Activated CD4-positive, alpha-beta T cell treated with anti-CD3 and anti-CD28 coated beads, Interleukin-2, amount 10 ng/mL, durations not matched to agents 7 days and 5 days (primary cell): Measurements from ENCODE around the gene FUT1. TPM values are rescaled to one million over a fixed set of nuclear protein-coding genes. Genes with fewer than 3 reads are reported as not detected.
A peak's percentile ranks its signal among the peaks of the same experiment; 100 is the strongest.

Experiments used
- CTCF ChIA-PET: fragments of 350-600 bp; sonication (Branson Sonifier 250); formaldehyde crosslinking; loops from one replicate; lab custom pipeline; 2021; ENCODE audit warnings: antibody characterized with exemption; lab: Charles Lee
- POLR2A ChIA-PET: fragments of 350-600 bp; sonication (Branson Sonifier 250); formaldehyde crosslinking; loops from one replicate; lab custom pipeline; 2021; ENCODE audit warnings: antibody characterized with exemption; lab: Charles Lee
- DNase-seq: peaks from one replicate; pipeline ENCODE4 v3.0.0-alpha.2; 2020
- H3K27ac Mint-ChIP-seq: one replicate; pipeline ENCODE4 v1.8.0; 2021; ENCODE audit warnings: mild to moderate bottlenecking, moderate library complexity, mixed read lengths
- H3K27me3 Mint-ChIP-seq: one replicate; pipeline ENCODE4 v1.8.0; 2021; ENCODE audit warnings: mixed read lengths
- H3K36me3 Mint-ChIP-seq: one replicate; pipeline ENCODE4 v1.8.0; 2021; ENCODE audit warnings: low read depth, mixed read lengths
- H3K4me1 Mint-ChIP-seq: one replicate; pipeline ENCODE4 v1.8.0; 2021; ENCODE audit warnings: mixed read lengths
- H3K4me3 Mint-ChIP-seq: one replicate; pipeline ENCODE4 v1.8.0; 2021; ENCODE audit warnings: mild to moderate bottlenecking, moderate library complexity, mixed read lengths
- H3K9me3 Mint-ChIP-seq: one replicate; pipeline ENCODE4 v1.8.0; 2021; ENCODE audit warnings: mixed read lengths
- total RNA-seq, 2 experiments: library from RNA; stranded (reverse); gene quantifications; one replicate each; pipeline ENCODE4 v1.2.3, GENCODE V29; 2021

Gene FUT1
- total RNA-seq, 2 experiments from 2014 or later, result 0.10 to 0.23 TPM

DNA sequence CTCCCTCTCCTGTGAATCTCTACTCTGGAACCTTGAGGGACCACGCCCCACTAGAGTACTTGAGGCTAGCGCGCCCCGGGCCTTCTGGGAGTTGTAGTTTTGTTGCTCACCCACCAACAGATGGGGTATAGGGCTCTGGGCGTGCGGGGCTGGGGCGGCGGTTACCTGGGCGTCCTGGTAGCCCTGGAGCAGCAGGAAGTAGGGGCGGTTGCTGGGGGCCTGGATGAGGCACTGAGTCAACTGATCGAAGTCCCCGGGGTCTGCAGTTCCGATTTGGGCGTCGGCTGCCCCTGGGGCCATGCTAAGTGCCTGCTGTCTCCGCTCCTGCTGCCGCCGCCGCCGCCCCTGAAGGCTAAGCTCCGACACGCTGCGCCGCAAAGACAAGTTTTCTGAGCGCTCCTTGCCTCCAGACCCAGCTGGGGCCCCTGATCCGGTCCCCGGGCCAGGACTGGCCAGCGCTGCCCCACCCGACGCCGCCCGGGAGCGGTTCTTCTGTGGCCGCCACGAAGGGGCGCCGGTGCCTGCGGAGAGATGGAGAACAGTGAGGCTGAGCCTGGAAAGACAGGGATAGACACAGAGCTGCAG is 17.3 kb downstream of the FUT1 start:
- H3K36me3 Mint-ChIP-seq, result peaks cover 5% of the 10 kb centered on the region
- H3K27me3 Mint-ChIP-seq, result peaks cover 4% of the 10 kb centered on the region
- ChIA-PET CTCF (interaction anchor here (0.6 kb wide), 1 partner anchor 258 kb away, joined by 4 read pairs; no protein-coding TSS in a partner anchor), POLR2A (no interaction called here)
- no peaks in the 10 kb centered on the region for H3K9me3 Mint-ChIP-seq
- no peak overlapping the region for H3K27ac Mint-ChIP-seq
- H3K4me3 Mint-ChIP-seq, result no peak overlapping the region
- peaks cover 18% of the 10 kb centered on the region for H3K4me1 Mint-ChIP-seq
- no peak for DNase-seq

DNA sequence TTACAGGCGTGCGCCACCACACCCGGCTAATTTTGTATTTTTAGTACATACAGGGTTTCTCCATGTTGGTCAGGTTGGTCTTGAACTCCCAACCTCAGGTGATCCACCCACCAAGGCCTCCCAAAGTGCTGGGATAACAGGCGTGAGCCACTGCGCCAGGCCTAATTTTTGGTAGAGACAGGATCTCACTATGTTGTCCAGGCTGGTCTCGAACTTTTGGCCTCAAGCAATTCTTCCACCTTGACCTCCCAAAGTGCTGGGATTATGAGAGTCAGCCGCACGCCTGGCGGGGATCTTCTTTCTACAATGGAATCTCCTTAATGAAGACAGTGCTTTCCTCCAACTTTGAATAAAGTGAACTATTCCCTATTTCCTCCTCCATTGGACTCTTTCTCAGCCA is 17.8 kb downstream of the FUT1 start:
- H3K4me1 Mint-ChIP-seq, result peaks cover 14% of the 10 kb centered on the region
- peaks cover 5% of the 10 kb centered on the region for H3K36me3 Mint-ChIP-seq
- no peaks in the 10 kb centered on the region for H3K9me3 Mint-ChIP-seq
- ChIA-PET POLR2A (no interaction called here), CTCF (no interaction called here)
- H3K4me3 Mint-ChIP-seq, result no peak overlapping the region
- no peaks in the 10 kb centered on the region for H3K27me3 Mint-ChIP-seq
- H3K27ac Mint-ChIP-seq, result no peak overlapping the region
- DNase-seq, result no peak

DNA sequence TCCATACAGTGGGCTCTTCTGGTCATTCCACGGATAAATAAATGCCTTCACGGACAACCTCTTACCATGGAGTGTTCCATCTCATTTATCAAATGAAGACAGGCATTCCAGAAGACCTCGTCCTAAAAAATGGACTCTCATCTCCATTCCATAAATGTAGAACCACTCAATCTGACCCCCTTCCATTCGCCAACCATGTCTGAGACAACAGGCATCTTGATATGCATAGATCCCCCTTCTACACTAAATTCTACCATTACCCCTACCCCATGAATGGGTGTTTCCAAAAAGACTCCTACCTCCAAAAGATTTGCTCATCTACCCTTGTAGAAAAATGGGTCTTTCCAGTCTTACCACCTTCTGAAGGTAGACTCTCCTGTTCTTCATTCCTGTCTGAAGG is 21.0 kb downstream of the FUT1 start:
- H3K27ac Mint-ChIP-seq, result no peak overlapping the region
- peaks cover 16% of the 10 kb centered on the region for H3K36me3 Mint-ChIP-seq
- H3K27me3 Mint-ChIP-seq, result no peaks in the 10 kb centered on the region
- POLR2A ChIA-PET, result no interaction called here
- no peak for DNase-seq
- CTCF ChIA-PET, result interaction anchor here (0.6 kb wide), 1 partner anchor 1506 kb away, joined by 4 read pairs; no protein-coding TSS in a partner anchor
- H3K9me3 Mint-ChIP-seq, result peaks cover 3% of the 10 kb centered on the region
- H3K4me3 Mint-ChIP-seq, result no peak overlapping the region
- peaks cover 7% of the 10 kb centered on the region for H3K4me1 Mint-ChIP-seq

DNA sequence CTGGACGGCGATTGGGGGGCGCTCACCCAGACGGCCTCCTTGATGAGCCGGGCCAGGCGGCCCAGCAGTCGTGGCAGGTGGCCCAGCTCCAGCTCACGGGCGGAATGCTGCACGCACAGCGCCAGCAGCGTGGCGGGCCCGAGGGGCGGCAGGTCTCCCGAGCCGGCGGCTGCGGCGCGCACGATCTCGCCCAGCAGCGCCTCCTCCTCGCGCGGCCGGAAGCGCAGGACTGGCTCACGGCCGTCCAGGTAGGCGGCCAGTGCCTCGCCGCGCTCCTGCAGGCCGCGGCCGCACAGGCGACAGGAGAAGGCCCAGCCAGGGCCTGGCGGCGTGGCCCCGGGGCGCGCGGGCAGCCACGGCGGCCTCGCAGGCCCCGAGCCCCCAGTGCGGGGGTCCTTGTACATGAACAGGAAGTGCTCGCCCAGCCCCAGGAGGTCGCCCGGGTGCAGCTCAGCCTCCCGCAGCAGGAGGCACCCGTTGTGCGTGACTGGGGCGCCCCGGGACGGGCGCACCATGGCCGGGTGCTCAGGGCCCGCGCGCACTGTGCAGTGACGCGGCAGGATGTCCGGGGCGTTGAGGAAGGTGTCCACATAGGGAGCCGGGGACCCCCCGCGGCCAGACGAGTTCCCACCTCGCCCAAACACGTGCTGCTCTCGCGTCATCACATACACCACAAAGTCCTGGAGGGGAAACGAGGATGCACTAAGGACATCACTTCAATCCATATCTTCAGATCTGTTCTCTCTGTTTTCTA is 23.4 kb downstream of the FUT1 start:
- POLR2A ChIA-PET, result no interaction called here
- Mint-ChIP-seq H3K27ac (no peak overlapping the region), H3K4me1 (peaks cover 24% of the 10 kb centered on the region), H3K9me3 (peaks cover 17% of the 10 kb centered on the region), H3K4me3 (no peak overlapping the region), H3K36me3 (peaks cover 30% of the 10 kb centered on the region), H3K27me3 (no peaks in the 10 kb centered on the region)
- CTCF ChIA-PET, result no interaction called here
- DNase-seq, result no peak

DNA sequence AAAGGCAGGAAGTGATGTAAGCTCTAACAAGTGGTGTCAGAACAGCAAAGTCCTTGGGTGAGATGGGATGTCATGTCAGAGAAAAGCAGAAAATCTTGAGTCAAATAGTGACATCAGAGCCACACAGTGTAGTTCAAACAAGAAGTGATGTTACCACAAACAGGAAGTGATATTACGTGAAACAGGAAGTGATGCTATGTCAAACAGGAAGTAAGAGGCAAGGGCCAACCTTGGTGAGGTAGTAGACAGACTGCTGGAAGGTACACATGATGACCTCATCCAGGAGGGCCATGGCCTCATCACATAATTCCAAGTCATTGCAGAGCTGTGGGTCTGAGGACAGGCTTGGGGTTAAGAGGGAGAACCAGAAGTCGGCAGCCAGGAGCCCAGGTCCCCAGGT is 25.9 kb downstream of the FUT1 start:
- Mint-ChIP-seq H3K9me3 (peaks cover 17% of the 10 kb centered on the region), H3K4me1 (peaks cover 27% of the 10 kb centered on the region), H3K4me3 (peak overlapping the region; percentile 26), H3K36me3 (peaks cover 30% of the 10 kb centered on the region), H3K27me3 (no peaks in the 10 kb centered on the region), H3K27ac (peak overlapping the region; percentile 96)
- DNase-seq, result peak; percentile 57
- POLR2A ChIA-PET, result no interaction called here
- CTCF ChIA-PET, result interaction anchor here (0.6 to 2.3 kb wide), 4 partner anchors 9 to 90 kb away, joined by 3 to 8 read pairs (median 6); no protein-coding TSS in a partner anchor

DNA sequence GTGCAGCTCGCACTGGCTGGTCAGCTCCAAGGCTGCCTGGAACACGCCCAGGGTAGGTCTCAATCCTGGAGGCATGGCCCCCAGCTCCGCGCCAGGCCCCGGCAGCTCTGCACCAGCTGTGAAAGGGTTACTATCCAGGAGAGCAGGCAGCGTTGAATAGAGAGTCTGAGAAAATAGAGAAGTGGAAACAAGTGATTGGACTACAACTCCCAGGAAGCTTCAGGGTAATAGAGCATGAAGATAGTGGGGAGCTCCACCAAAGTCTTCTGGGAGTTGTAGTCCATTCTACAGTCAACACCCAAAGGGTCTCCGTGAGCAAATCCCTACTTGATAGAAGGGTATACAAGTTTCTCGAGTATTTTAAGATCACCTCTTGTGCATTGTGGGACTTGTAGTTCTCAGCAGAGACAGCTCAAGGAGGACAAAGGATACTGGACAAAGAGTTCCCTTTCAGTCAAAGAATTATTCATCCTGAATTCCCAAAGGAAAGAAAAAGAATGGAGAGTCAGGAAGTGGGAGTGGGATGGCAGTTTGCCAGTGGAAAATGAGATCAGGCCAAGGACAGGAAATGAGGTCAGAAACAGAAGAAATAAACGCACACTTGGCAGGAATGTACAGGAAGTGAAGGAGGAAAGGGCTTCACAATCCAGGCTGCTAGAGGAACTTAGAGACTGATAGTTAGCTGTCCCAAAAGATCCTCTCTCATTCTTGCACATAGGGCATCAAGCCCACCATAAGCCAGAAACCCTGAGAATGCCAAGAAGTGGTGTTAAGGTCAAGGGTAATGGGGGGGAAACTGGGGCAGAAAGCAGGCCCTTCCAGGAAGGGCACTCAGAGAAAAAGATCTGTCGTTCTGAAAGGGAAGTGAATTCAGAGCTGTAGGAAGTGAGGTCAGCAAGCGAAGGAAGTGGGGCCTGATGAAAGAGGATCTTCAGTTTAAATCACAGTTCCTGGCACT is 27.4 kb downstream of the FUT1 start:
- H3K36me3 Mint-ChIP-seq, result peaks cover 25% of the 10 kb centered on the region
- H3K27ac Mint-ChIP-seq, result peak overlapping the region; percentile 85
- ChIA-PET POLR2A (no interaction called here), CTCF (interaction anchor here (0.6 to 2.3 kb wide), 11 partner anchors 8 to 1637 kb away, joined by 3 to 8 read pairs (median 4); partner anchors contain the start of genes GYS1 and RUVBL2)
- peaks cover 39% of the 10 kb centered on the region for H3K4me1 Mint-ChIP-seq
- peaks cover 17% of the 10 kb centered on the region for H3K9me3 Mint-ChIP-seq
- H3K27me3 Mint-ChIP-seq, result no peaks in the 10 kb centered on the region
- peak; percentile 52 for DNase-seq
- no peak overlapping the region for H3K4me3 Mint-ChIP-seq

DNA sequence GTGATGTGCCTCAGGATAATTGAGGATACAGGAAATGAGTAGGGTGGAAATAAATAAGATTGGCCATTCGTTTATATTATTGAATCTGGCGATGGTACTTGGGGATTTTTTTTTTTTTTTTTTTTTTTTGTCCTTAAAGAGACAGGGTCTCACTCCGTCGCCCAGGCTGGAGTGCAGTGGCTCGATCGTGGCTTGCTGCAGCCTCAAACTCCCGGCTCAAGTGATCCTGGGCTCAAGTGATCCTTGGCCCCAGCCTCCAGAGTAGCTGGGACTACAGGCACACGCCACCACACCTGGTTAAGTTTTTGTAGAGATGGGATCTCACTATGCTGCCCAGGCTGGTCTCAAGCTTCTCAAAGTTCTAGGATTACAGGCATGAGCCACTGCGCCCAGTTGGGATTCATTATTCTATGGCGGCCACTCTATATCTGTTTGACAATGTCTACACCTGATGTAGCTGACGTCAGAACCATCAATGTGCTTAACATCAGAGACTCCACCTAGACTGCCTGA is 30.2 kb downstream of the FUT1 start:
- CTCF ChIA-PET, result interaction anchor here (0.5 to 0.9 kb wide), 2 partner anchors 77 to 92 kb away, joined by 3 read pairs; partner anchors contain the start of gene CA11
- H3K9me3 Mint-ChIP-seq, result peaks cover 17% of the 10 kb centered on the region

DNA sequence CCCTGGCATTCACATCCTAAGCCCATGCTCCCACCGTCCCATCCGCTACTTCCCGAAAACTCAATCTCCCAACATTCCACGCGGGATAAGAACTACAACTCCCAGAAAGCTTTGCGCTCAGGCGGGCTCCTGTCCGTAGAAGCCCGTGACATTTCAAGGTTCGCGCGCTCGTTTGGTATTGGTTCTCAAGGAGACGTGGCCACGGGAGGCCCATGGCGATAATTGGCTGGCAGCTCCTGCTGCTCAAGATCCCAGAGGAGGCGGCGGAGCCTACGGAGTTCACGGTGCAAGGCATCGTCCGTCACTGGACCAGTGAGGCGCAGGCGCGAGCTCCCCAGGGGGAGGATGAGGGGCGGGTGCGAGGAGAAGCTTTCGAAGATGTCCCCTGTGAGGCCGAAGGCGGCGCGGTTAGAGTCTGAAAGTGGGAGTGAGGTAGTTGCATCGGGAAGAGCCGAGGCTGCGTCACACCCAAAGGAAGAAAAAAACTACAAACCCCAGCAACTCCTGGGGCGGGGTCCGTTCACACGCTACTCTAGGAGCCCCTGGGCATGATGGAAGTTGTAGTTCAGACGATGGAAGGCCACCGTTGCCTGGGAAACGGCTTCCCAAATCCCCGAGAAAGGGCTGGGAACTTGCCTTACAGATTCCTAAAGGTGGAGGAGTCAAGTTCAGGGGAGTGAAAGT is 31.7 kb downstream of the FUT1 start:
- H3K4me1 Mint-ChIP-seq, result peaks cover 30% of the 10 kb centered on the region
- CTCF ChIA-PET, result interaction anchor here (1.4 kb wide), 1 partner anchor 18 kb away, joined by 4 read pairs; no protein-coding TSS in a partner anchor
- H3K4me3 Mint-ChIP-seq, result peak overlapping the region; percentile 88
- peak; percentile 96 for DNase-seq
- H3K27ac Mint-ChIP-seq, result peak overlapping the region; percentile 98
- peaks cover 10% of the 10 kb centered on the region for H3K36me3 Mint-ChIP-seq
- no peaks in the 10 kb centered on the region for H3K27me3 Mint-ChIP-seq
- POLR2A ChIA-PET, result interaction anchor here (0.6 kb wide), 1 partner anchor 56 kb away, joined by 13 read pairs; no protein-coding TSS in a partner anchor
- peaks cover 10% of the 10 kb centered on the region for H3K9me3 Mint-ChIP-seq

More for the DNA sequence above, 30.2 kb downstream of the FUT1 start:
- no peak for DNase-seq
- Mint-ChIP-seq H3K27ac (peak overlapping the region; percentile 33), H3K4me3 (no peak overlapping the region), H3K27me3 (no peaks in the 10 kb centered on the region), H3K36me3 (peaks cover 20% of the 10 kb centered on the region), H3K4me1 (peaks cover 39% of the 10 kb centered on the region)
- POLR2A ChIA-PET, result no interaction called here

DNA sequence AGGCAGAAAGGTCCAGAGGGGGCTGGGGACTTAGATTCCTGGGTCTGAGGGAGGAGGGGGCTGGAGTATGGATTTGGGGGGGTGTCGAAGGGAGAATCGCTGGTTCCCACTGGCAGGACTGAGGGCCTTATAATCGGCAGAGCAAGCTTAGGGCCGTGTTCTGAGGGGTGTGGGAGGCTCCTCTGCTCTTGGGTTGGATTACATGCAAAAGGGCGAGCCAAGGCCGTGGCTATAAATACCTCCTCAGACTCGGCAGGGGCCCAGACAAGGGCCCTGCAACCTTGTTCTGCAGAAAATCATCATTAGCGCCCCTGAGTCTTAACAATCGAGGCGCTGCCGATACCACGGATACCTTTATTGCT is 32.2 kb downstream of the FUT1 start:
- Mint-ChIP-seq H3K4me1 (peaks cover 28% of the 10 kb centered on the region), H3K36me3 (peaks cover 6% of the 10 kb centered on the region), H3K27ac (peak overlapping the region; percentile 98), H3K27me3 (no peaks in the 10 kb centered on the region), H3K4me3 (peak overlapping the region; percentile 88), H3K9me3 (peaks cover 6% of the 10 kb centered on the region)
- DNase-seq, result no peak
- POLR2A ChIA-PET, result interaction anchor here (0.6 kb wide), 1 partner anchor 56 kb away, joined by 13 read pairs; no protein-coding TSS in a partner anchor
- CTCF ChIA-PET, result interaction anchor here (1.4 kb wide), 1 partner anchor 19 kb away, joined by 4 read pairs; no protein-coding TSS in a partner anchor

DNA sequence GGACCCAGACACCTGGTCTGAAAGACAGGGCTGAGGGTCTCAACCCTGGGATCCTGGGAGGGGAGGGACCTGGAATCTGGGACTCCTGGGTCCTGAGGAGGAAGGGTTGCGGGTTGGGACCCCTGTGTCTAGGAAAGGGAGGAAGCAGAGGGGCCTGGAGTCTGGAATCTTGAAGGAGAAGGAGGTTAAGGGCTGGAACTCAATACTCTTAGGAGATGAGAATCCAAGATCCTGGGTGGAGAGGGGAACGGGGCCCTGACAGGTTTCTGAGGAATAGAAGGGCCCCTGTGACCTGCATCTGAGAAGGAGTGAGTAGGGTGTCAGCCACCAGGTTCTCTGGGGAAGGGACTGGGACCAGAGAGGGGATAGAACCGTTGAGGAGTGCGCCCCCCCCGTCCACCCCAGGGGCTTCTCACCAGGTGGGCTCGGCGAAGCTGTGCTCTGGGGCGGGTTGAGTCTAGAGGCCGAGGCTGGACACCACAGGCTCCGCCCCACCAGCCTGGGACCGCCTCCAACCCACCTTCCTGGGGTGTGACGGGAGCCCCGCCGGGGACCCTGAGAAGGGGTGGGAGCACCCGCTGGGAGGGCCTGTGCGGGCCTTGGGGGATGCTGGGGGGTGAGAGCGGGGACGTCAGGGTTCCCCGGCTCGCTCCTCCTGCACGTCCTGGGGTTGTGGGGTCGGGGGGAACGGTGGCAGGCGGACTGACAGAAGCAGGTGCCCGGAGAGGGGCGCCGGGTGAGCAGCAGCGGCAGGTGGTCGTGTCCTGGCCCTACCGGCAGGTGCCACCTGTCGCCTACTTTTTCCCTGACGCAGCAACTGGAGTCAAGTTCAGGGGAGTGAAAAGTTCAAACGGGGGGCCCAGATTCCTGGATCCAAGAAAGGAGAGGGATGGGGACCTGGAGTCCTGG is 32.9 kb downstream of the FUT1 start, which contains the start of gene MAMSTR:
Gene MAMSTR, minus strand, starts transcription at position 463 of the 909 bp plus-strand sequence. CDS start 694 bp downstream, outside the sequence.
- Mint-ChIP-seq H3K36me3 (no peaks in the 10 kb centered on the region), H3K27ac (peak within 1 kb of the TSS; percentile 98), H3K27me3 (no peaks in the 10 kb centered on the region), H3K4me3 (peak within 1 kb of the TSS; percentile 88), H3K9me3 (no peaks in the 10 kb centered on the region), H3K4me1 (peaks cover 27% of the 10 kb centered on the region)
- DNase-seq, result no peak
- CTCF ChIA-PET, result no interaction called here
- POLR2A ChIA-PET, result no interaction called here

DNA sequence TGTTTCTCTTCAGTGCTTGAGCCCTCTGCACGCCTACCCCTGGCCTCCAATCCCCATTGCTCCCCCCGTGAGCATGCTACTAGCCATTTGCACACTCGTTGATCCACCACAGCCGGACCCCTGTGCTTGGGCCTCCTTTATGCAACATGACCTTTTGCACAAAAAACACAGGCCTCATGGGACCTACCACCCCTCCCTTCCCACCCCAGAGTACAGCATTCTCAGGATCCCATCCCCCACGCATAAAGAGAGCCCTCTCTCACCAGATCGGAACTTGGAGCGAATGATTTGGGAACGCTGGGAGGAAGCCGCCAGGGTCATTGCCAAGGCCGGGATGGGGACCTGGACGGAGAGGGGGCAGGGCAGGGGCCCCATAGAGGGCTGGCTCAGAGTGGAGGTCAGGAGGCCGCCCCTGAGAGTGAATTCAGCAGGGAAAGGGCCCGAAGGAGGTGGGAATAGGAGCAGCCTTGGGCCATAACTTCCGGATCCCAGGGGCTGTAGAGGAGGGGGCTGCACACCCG is 33.7 kb downstream of the FUT1 start:
- DNase-seq, result no peak

More for the DNA sequence above, 33.7 kb downstream of the FUT1 start:
- CTCF ChIA-PET, result no interaction called here
- POLR2A ChIA-PET, result no interaction called here
- Mint-ChIP-seq H3K4me3 (no peak overlapping the region), H3K36me3 (no peaks in the 10 kb centered on the region), H3K9me3 (no peaks in the 10 kb centered on the region), H3K27ac (no peak overlapping the region), H3K27me3 (no peaks in the 10 kb centered on the region), H3K4me1 (peaks cover 30% of the 10 kb centered on the region)
